ENCODE data around the gene MAPK13.
"Not testable (repeated sequence)": the region's sequence is repeated elsewhere in the genome, so short reads cannot be mapped to it uniquely, and the experiment has no call there.

The MAPK13 gene

GRCh38 chr6:36115412-36115811 is 14.9 kb upstream of the MAPK13 start:
- no peak for DNase-seq

DNA sequence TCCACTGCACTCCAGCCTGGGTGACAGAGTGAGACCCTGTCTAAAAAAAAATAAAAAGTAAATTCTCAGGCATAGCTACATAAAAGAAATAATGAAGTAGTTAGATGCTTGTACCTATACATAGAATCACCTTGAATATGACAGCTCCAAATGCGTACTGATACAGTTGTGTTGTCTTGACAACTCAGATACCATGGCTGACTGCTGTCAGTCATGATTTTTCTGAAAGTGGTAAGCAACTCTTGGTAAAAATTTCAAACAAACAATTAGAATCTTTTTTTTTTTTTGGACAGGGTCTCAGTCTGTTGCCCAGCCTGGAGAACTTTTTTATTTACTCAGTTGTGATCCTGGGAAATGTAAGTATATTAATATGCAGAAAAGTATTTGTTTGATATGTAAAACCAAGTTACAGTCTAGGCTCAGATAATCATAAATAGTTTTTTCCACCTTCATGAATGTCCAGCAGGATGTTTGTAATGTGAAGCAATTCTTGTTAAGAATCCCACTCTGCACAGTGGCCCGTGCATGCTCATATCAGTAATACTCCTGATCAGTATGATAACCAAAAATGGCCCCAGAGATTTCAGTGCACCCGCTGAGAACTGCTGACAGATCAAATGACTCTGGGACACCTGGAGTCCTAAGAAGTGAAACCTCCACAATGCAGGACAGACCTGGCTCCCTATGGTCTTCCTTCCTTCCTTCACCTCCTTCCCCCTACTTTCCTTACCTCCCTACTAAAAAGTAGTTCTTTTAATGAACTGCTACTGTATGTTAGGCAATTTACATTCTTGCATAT is 14.0 kb upstream of the MAPK13 start:
- DNase-seq = no peak

GRCh38 chr6:36116943-36117342 is 13.4 kb upstream of the MAPK13 start:
- DNase-seq = no peak

DNA sequence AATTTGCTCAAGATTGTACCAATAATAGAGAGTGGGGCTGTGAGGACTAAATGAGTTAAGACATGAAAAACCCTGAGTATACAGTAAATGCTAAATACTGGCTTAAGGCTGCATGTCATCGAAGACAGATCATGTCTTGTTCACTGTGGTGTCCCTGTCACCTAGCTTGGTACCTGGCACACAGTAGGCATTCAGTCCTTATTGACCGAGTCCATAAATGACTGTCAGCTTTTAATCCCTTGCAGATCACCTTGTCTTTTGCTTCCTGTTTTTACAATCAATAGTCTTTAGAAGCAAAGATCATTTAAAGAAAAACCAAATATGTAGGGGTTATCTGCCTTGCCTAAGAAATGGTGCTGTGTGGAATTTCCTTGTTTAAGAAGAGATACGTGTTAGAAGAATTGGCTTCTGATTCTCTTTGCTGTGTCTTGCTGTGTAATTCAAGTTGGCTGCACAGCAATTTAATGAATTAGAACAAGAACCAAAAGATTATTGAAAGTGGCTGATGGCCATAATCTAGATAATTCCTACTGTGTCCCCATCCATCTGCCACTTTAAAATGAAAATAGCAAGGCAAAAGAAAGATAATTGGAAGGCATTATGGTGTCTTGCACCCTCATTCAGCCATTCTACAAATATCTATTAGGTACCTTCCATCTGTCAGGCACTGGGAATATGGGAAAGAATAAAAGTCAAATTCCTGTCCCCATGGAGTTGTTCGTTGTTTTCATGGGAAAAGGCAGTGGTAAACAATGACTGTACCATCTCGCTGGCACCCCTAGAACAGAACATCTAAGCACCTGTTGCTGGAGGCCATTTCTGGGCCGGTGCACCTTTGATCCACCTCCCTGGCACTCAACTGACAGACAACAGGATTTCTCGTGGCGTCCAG is 12.4 kb upstream of the MAPK13 start:
- no peak for DNase-seq

DNA sequence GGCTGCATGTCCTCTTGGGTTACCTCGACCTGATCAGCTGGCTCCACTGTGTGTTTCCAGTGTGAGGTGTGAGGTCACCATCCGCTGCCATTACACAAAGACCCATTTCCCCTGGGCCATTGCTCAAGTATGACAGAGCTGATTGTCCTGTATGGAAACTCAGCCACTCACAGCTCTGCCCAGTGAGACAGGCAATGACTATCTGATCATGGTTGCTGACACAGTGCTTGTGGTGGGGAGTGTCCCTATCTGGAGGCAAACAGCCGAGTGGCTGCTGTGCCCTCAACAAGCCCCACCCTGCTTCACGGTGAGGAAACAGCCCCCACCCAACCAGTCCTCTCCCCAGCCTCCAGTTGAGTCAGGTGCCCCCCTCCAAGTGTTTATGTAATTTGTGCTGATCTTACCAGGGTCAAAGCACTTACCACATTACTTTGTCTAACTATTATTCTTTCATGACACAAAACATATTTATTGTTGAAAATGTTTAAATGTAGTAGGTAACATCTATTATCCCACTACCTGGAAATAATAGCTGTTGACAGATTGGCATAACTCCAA is 11.7 kb upstream of the MAPK13 start:
- no peak for DNase-seq

DNA sequence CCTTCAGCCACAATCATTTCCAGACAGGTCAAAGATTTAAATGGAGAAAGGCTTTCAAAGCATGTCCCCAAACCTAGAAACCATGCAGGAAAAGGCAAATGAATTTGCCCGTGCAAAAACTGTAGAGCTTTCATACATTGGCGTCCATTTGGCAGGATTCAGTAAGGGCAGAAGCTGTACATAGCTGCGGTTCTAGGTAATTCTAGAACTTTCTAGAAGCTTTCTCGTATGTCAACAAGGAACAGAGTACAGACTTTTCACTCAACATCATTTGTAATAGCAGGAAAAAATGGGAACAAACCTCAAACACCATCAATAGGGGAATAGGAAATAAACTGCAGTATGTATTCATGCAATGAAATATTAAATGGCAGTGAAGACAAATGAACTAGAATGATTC is 11.1 kb upstream of the MAPK13 start:
- DNase-seq = no peak

- no peak for DNase-seq
These were observed 10.3 kb upstream of the MAPK13 start for GRCh38 chr6:36120018-36120417.

DNA sequence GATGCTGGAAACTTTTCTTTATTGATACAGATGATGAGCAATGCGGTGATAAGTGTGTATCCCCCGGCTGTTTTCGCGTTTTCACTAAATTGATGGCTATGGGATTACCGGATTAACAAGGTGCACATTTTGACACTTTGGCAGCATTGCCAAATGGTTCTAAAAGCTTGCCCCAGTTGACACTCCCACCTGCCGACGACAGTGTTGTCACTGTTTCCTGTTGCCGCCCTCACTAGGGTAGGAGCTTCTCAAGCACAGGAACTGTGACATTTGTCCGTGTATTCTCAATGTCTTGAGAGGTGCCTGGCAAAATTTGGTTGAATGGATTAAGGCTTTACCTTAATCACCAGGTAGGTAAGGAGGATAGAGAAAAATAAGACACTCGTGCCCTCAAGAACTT is 9.8 kb upstream of the MAPK13 start:
- no peak for DNase-seq

- no peak for DNase-seq
These were observed 9.1 kb upstream of the MAPK13 start for GRCh38 chr6:36120979-36121786.

DNA sequence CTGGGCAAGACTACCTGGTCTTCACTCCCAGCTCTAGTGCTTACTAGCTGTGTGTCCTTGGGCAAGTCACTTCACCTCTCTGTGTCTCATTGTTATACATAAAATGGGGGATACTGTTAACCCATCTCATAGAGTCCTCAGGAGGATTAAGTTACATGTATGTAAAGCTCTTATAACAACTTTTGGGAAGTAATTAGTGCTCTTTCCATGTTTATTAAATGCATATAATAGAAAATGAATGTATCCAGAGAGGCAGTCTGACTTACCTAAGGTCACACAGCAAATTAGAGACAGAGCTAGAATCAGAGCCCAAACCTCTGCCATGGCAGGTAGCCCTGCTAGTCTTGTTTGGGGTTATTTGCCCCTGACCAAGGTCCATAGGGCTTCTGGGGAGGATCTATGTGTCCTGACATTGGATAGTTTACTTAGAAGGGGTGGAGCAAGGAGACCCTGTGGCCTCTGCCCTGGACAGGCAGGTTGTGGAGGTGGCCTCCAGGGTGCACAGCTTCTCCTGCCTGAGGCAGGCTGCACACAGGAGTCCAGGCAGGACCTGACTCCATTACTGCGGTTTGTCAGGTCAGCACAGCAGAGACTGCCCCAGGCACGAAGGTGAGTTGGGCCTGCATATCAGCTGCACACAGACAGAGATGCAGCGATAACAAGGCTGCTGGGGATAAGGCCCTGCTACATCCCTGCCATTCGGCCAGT is 8.4 kb upstream of the MAPK13 start:
- no peak for DNase-seq

GRCh38 chr6:36122495-36123269 is 7.6 kb upstream of the MAPK13 start:
- DNase-seq = no peak

- peak; percentile 84 for DNase-seq
These were observed 6.8 kb upstream of the MAPK13 start for GRCh38 chr6:36123270-36124139.

- not testable (repeated sequence) for DNase-seq
These were observed 6.0 kb upstream of the MAPK13 start for GRCh38 chr6:36124346-36124745.

- DNase-seq = no peak
These were observed 5.4 kb upstream of the MAPK13 start for GRCh38 chr6:36124881-36125280.

DNA sequence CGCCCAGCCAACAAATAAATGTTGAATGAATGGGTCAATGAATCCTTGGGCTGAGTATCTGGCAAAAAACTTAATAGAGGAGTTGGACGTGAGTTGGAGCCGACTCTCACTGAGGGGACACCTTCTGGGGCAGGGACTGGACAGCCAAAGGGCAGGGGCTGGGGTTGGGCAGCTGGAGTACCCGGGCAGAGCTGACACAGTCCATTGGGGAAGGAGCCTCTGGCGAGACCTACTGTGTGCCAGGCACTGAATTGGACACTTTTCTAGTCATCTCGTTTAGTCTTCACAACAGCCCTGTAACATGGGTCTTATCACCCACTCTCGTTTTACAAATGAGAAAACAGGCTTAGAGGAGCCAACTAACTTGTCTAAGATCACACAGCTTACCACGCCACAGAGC is 4.7 kb upstream of the MAPK13 start:
- no peak for DNase-seq

DNA sequence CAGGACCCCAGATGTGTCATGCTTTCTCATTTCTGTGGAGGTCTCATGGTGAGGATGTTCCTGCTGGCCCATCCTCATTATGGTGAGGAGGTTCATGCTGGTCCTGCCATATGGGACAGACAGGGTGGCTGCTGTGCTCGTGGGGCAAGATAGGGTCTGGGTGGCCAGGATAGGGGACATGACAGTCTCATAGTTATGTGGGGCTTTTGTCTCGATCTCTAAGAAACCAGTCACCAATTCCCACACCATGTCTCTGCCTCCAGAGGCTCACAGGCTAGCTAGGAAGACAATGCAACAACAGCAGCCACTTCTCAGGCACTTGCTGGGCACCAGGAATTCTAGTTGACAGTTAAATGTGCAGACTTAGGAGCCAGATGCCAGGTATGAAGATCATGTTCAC is 4.2 kb upstream of the MAPK13 start:
- no peak for DNase-seq

DNA sequence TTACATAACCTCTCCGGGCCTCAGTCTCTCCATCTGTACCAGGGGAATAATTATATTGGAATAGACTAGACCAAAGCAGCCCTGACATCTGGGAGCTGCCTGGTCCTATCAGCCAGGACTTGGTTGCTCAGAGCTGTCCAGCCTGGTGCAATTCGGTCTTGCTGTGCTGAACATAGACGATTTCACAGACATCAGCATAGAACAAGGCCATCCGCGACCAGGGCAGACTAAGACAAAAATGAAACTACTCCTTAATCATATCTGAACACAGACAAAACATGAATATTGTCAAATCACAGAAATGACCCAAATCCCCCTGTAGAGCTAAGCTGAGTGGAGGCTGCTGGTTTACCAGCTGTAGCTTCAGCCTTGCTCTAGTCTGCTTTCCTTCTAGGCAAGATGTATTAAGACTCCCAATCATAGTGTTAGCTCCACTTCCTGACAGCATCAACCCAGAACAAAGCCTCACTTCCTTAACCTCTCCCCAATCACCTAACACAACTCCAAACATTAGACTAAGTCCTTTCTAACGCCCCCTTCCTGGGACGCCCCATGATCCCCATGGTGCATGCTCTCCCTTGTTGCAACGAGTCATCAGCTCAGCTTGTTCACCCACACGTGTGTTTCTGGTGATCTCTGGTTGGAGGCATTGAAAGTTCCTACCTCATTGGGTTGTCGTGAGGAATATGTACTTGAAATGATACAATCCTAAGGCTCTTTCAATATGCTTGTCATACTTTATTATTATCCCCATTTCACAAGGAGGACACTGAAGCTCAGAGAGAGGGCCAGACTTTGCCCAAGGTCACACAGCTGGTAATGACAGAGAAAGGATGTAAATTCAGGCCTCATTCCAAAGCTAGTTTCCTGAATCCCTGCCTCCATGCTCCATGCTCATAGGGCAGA is 3.5 kb upstream of the MAPK13 start:
- DNase-seq = no peak

DNA sequence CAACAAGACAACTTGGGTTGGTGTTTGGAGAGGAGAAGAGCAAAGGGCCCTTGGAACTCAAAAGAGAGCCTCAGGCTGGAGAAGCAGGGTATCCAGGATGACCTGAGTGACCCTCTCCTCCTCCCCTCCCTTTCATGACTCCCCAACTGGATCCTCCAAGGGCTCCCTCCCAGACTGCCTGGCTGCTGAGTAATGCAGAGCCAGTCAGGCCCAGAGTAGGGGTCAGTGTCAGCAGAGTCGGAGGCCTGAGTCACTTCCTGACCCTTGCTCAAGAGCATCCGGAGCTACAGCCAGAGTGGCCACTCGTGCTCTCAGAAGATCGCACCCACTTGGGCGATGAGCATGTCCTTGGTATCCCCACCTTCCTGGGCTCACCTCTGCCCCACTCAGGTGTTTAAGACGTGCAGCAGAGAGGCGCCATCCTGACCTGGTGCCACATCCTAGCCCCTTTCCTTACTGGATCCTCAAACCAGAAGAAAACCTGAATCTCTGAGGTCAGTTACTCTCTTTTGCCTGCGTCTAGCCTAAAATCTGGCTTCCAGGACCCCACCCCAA is 2.8 kb upstream of the MAPK13 start:
- peak; percentile 77 for DNase-seq

DNA sequence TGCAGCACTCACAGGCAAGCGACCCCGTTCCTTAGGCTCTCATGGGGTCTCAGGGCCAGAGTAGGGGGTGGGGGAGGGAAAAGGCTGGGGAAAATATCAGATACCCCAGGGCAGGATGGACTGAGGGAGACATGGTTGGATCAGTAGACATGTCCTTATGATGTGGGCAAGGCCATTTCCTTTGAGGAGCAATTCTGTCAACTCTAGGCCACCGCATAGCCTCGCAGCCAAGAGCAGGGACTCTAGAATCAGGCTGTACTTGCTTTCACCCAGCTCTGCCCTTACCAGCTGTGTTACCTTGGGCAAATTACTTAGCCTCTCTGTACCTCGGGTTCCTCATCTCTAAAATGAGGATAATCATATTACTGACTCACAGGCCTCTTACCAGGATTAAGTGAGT is 2.2 kb upstream of the MAPK13 start:
- DNase-seq = no peak
